Activated CD4-positive, alpha-beta T cell treated with anti-CD3 and anti-CD28 coated beads, Interleukin-2, amount 50 U/mL, for 48 hours (primary cell): ENCODE results near the gene NANOS3.

ENCODE experiments used
- DNase-seq, 2 experiments: peaks; one replicate each; pipeline ENCODE4 v3.0.0-alpha.2; 2020

Gene NANOS3

DNA sequence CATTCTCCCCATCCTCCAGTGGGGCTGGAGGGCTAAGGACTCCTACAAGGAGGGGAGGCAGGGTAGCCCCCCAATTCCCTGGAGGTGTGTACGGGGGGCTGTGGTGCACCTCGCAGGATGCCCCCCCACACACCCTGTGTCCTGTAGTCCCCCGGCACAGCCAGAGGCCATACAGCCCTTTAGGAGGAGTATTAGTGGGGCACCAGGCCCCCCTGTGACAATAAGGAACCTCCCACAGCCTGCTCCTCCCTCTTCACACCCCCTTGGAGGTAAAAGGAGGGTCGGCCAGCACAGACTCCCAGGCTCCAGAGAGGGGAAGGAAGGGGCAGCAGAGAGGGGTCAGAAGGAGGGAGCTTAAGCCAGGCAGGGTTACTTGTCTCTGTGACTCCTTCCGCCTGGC is at the start of gene NANOS3:
TSS of gene NANOS3 (plus strand) at position 301 of the 400 bp plus-strand sequence. CDS start 115 bp downstream, outside the sequence.
- no peak for DNase-seq

DNA sequence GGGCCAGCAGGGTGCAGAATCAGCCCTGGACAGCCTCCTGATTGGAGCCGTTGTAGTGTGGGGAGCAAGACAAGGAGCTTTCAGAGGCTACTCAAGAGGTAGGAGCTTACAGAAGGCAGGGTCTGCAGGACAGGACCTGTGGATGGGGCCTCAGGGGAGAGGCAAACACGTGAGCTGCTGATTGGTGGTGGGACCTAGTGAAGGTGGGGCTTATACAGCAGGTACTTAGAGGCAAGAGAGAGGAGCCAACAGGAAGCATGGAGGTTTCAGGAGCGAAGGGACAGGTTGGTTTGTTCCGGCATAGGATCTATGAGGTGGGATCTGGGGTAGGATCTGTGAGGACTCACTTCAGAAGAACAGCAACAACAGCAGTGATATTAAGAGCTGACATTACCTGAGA is 49.3 kb upstream of the NANOS3 start:
- no peak for DNase-seq

DNA sequence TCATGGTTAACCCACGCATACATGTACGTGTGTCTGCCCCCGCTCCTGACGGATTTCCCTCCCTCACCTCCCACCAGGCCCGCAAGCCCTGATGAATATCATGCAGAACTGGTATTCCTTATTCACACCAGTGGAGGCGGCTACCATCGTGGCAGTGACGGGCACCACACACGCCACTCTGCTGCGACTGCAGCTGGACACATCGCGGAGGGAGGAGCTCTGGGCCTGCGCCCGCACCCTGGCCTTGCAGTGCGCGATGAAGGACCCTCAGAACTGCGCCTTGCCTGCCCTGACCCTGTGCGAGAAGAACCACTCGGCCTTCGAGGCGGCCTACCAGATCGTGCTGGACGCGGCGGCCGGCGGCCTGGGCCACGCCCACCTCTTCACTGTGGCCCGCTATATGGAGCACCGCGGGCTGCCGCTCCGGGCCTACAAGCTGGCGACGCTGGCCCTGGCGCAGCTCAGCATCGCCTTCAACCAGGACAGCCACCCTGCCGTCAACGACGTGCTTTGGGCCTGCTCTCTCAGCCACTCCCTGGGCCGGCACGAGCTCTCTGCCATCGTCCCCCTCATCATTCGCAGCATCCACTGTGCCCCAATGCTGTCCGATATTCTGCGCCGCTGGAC is 46.7 kb upstream of the NANOS3 start:
- DNase-seq = no peak

DNA sequence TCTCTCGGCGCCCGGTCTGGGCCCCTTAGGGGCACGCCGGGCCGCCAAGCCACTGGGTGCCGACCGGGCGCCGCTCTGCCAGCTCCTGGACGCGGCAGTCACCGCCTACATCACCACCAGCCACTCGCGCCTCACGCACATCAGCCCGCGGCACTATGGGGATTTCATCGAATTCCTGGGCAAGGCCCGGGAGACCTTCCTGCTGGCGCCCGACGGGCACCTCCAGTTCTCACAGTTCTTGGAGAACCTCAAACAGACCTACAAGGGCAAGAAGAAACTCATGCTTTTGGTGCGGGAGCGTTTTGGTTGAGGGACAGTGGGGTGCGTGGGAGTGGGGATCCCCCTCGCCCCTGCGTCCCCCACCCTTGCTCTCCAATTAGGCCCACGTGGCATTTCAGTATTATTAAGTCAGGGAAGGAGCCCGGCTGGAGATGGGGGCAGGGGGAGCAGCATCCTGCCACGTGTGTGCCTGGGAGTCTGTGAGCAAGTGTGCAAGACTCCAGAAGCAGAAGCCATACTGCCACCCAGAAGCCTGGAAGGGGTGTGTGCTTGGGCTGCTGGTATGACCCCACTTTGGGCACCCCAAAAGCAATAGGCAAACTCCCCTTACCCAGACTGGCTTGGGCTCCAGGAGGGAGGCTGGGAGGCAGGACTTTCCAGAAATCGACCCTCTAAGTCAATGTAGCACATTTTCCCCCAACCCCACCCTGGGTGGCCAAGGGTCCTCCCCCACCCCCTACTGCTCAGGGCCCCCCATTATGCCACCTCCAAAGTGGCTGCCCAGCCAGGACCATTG is 46.0 kb upstream of the NANOS3 start:
- no peak for DNase-seq

DNA sequence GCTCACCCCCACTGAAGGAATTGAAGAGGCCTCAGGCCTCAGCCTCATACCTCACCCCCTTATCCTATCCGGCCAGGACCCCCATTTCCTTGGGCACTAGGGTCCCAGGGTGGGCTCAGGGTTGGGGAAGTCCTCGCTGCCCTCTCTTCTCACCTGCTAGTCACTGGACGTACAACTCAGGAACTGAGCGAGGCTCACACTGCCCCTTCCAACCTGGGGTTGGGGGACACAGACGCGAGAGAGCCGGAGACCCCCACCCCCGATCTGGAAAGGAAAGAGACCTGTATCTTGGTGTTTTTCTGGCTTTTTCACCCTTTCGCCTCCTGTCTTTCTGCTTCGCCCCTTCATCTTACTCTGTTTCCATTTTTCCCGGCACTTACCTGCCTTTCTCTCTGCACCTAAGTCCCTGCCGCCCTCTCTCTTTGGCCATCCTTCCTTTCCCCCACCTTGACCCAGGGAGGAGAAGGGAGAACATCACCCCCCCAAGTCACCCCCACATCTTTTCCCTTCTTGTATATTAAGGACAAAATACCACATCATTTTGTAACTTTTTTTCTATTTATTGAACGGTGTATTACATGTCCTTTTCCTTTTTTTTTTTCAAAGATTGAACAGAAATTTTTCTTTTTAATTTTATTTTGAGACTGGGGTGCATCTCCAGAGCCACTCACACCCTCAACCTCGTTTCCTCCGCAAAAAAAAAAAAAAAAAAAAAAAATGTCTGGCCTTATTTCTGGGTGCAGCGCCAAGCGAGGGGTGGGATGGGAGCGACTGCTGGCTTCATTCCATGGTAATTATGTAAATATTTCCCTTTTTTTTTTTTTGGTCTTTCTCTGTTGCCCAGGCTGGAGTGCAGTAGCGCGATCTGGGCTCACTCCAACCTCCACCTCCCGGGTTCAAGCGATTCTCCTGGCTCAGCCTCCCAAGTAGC is 45.1 kb upstream of the NANOS3 start:
- no peak for DNase-seq

DNA sequence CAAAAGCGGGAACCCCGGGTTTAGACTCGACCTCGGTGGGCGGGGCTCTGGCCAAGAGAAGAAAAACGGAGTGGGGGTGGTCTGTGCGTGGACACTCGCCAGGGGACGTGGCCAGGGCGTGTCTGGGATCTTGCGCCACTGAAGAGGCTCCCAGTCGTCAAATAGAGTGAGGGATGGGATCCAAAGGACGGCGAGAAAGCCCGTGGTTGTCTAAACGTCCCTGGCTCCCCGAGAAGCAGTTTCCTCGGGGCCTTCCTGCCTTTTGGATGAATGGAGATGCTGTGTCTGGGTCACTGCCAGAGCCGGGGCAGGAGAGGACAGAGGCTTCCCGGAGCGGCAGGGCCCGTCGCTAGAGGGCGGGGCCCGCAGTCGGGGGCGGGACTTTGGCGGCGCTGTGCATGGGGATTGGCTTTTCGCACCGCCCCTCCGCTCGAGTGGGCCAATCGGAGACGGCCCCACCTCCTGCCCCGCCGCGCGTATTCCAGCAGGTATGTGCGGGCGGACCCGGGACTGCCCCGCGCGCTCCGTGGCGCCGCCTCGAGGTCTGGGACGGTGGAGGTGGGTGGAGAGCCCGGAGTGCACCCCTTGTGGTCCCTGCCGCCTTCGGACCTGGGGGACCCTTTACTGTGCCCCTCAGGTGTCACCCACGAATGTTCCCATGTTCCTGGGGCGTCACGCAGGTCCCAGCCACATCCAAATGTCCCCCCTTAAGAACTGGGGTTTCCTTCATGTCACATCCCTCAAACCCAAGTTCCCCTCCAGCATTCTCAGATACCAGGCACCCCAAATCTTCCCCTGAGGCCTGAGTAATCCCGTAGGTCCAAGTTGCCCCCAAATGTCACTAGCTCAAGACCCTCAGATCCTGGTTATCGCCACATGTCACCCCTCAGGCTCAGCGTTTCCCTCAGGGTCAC is 43.3 kb upstream of the NANOS3 start:
- peak; percentile 97 for DNase-seq

DNA sequence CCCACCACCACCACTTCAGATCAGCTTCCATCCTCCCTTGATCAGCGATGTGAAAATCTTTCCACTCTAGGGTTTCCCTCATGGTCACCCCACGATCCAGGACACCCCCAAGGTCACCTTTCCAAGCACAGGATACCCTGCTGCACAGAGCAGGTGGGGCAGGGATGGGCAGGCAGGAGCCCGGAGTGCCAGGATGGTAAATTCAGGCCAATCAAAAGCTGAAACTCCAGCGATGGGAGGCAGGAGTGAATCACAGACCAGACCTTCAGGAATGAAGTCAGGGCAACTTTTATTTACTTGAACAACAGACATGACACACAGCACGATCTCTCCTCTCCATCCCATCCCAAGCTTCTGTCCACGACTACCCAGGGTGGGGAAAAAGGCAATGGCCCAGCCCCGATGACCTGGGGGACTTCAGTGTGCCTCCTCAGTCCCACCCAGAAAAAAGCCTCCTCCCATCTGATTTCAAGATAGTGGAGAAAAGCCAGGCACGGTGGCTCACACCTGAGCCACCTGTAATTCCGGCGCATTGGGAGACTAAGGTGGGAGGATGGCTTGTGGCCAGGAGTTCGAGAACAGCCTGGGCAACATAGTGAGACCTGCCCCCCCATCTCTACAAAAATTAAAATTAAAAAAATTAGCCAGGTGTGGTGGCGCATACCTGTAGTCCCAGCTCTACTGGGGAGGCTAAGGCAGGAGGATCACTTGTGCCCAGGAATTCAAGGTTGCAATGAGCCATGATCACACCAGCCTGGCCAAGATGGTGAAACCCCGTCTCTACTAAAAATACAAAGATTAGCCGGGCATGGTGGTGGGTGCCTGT is 42.5 kb upstream of the NANOS3 start:
- no peak for DNase-seq

DNA sequence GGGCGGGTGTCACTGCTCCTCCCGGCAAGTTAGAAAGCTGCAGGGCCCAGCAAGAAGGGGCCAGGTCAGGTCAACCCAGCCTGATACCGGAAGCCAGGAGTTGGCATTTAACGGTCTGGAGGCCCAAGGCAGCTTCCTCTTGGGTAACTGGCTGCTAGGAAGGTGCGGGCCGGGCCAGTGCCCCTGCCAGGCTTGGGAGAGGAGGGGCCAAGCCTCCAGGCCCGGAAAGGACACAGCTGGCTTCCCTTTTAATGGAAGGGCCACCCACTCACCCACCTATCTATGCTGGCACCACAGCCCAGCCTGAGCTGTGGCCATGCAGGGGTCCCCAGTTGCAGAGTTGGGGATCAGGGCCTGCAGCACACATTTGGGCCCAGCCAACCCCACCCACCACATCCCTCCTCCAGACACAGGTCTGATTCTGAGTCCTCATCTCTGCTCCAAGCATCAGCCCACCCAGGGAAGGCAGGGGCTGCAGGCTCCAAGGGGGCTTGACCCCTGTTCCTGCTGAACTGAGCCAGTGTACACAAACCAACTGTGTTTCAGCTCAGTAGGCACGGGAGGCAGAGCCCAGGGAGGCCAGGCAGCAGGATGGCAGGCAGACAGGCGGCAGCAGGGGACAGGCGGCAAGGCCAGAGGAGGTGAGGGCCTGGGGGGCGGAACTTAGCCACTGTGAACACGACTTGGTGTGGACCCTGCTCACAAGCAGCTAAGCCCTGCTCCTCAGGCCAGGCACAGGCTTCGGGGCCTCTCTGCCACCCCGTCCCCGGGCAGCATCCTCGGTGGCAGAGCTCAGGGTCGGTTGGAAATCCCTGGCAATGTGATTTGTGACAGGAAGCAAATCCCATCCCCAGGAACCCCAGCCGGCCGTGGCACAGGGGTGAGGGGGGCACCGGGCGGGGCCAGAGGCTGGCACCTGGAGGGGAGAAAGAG is 40.9 kb upstream of the NANOS3 start:
- DNase-seq = no peak

DNA sequence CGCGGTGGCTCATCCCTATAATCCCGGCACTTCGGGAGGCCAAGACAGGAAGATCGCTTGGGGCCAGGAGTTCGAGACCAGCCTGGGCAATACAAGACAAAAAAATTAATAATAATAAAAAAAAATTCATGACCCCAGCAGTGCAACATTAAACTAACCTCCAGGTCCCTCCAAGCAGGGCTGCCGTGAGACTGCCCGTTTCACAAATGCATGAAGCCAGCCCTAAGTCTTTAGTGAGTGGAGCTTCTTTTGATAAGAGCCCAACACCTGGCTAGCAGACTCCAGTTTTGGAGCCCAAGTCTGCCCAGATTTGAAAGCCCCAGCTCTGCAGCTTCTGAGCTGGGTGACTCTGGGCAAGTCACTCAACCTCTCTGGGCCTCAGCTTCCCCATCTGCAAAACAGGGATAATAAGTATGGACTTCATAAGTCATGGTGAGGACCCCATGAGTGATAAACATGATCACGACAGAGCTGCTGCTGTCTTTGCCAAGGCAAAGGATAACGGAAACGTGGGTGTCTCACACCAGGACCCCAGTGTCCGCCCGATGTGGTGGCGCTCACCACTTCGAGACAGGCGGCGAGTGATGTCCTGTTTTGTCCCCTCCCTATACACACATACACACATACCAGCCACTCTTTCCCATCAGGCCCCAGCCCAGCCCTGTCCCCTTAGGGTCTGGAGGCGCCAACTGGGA is 38.4 kb upstream of the NANOS3 start:
- no peak for DNase-seq

DNA sequence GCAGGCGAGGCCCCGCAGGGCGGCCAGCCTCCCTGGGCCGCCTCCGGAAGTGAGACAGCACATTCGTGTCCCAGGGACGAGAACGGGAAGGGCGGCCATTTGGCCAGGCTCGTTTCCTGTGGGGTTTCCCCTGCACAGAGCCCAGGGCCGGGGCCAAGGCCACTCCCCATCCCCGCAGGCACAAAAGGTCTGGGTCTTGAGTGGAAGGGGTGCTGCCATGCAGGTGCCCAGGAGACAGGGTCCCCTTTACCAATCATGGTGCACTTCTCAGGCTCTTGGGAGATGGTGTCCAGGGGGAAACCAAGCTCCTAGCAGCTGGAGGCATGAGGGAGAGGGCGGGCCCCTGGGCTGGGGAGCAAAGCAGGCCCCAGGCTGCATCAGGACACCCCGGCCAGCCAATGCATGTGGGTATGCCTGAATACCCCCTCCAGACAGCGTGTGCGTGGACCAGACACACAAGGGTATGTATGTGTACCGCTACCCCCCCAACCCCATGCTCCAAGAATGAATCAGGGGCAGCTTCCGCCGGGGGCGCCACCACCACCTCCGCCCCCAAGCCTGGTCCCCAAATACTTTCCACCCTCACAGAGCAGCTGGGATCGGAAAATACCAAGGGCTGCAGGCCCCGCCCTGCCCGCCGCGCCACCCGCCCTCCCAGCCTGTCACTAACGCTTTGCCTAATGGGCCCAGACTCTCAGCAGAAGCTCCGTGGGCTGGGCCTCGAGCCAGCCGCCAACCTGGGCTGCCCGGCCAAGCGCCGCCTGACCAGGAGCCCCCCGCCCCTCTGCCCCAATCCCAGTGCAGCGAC is 37.6 kb upstream of the NANOS3 start:
- peak; percentile 90 to 92 for DNase-seq

DNA sequence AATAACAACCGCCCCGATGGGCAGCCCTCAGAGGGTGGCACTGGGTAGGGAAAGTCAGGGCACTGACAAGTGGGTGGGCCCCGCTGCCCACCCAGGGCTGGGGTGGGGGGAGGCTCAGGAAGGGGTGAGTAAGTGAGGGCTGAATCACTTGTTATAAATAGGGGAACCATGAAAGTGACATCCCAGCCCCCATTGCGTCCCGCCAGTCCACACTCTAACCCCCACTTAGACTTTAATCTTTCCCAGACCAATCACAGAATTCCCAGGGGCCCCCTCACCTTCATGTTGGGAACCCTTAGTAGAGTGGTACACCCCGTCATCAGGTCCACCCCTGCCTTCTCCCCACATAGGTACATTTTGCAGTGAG is 37.0 kb upstream of the NANOS3 start:
- DNase-seq = no peak

DNA sequence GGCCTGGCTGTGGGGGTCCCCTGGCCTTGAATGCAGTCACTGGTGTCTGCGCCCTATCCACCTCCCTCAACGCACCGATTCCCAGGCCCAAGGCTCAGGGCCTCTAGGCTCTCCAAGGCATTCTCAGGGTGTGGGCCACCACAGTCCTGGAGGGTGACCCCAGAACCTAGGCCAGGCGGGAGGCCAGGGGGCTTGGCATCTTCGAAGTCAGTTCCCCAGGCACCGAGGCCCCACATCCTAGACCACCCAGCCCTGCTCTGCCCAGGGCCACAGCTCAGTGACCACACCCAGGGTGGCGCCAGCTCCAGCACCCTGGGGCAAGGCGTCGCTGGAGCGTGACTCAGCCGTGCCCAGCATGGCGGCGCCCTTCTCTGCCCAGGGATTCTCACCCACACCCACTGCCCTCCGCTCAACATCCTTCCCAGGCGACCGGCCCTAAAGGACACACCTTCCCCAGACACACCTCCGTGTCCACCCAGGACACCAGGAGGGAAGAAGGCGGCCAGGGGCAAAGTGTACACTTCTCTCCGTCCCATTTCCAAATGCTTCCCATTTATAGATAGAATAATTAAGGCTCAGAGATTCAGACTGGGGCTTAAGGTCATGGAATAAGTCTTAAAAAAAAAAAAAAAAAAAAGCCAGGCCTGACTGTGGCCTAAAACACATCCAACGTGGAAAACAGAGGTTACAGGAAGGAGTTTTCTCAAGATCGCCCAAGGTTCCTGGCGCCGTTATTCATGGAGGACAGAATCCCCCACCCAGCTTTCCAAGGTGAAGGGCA is 36.4 kb upstream of the NANOS3 start:
- peak; percentile 63 to 65 for DNase-seq

DNA sequence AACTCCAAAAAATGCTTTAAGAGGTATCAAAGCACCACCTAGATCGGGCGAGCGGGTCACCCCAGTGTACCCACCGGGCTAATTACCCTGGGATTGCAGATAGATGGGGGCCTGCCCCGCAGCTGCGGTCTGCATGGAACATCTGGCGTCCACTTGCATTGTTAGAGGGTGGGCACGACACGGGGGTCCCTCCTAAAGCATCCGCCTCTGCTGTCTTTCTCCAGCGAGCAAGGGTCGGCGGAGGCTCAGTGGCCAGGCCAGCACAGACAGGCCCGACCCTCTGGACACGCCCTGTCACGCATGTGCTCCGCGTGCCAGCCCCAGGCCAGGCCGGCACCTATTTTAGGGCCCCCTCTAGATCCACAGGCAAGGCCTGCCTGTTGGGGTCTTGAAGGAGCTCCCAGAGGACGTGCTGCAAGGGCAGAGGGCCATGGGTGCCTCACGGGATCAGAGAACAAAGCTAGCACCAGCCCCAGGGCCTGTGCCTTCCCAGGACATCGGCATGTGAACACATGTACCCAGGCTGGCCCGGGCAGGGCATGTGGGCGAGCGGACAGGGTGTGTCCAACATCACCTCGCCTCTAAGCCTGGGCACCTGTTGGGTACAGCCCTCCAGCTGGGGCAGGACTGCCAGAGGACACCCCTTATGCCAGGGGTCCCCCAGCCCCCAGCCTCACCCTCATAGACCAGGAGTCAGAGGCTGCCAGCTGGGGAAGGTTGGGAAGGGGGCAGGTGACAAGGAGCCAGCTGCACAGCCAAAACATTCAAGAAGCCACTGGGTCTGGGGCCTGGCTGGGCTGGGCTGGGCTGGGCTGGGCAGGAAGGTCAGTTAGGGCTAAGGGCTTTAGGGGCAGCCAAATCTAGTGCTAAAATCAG is 35.6 kb upstream of the NANOS3 start:
- peak; percentile 53 to 60 for DNase-seq

DNA sequence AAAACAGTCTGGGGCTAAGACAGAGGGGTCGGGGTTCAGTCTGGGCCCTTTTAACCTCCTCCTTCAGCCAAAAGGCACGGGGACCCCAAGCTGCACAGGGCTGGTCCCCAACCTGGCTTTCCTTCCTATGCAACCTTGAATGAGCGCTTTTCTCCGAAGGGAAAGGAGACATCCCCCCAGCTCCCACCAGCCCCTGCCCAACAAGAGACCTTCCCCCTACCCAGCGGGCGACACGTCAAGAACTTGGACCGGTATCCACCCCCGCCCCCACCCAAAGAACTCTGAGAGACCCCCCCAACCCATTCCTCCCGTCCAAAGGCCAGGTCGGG is 35.0 kb upstream of the NANOS3 start:
- DNase-seq = no peak

DNA sequence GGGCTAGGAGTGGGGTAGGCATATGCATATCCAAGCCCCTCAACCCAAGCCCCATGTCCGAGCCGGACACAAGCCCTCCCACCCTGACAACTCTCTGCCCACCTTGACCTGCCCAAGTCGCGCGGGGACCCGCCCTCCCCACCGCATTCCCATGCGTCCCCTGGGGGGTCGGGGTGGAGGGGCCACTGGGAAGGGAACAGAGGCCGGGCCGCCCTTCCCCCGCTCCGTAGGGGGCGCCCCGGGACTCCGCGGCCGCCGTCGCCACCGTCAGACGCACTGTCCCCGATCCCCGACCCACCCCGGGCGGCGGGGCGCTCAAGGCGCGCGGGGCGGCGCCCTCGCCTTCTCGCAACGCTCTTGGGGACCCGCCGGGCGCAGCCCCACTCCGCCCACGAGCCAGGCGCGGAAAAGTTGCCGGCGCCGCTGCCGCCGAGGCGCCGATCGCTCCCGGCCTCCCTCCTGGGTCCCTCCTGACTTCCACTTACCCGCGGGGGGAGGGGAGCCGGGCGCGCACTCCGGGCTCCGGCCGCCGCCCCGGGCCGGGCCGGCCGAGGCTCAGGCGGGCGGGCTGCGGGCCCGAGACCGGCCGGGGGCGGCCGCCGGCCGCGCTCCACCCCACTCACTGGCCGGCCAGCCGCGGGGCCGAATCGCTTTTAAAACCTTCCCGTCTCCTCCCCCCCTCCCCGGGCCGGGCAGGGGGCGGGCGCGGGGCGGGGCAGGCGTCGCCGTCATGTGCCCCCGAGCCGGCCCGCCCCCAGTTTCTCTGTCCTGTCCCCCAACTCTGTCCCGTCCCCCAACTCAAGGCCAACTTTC is 34.4 kb upstream of the NANOS3 start:
- DNase-seq = peak; percentile 72 to 76
